Hematopoietic multipotent progenitor cell treated with erythropoietin and hydrocortisone succinate and interleukin-3 and kit ligand, for 4 days (in vitro differentiated cells): ENCODE measurements around the gene CDK17.
A peak's percentile ranks its signal among the peaks of the same experiment; 100 is the strongest.

Source experiments
- DNase-seq: peaks from one replicate; pipeline ENCODE4 v3.0.0-alpha.2; 2015

CDK17 gene

DNA sequence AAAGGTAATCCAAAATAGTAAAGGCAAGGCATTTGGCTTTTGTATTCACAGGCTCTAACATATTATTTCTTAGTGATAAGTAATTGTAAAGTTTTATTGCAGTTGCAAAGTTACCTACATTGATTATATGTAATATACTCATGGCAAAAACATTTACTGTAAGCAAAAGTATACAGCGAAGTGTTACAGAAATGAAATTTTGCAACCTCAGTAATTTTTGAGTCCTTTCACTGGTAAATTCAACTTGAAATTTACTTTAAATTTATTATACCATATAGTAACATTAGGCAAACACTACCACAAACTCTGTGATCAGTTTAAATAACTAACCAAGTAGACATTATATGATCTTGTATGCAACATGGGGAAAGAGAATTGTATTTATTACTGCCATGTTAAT lies 89.0 kb downstream of the CDK17 start:
- DNase-seq = no peak

GRCh38 chr12:96310067-96310466 lies 90.2 kb downstream of the CDK17 start:
- DNase-seq = no peak

GRCh38 chr12:96308881-96309280 lies 91.4 kb downstream of the CDK17 start:
- DNase-seq = no peak

- DNase-seq = no peak
These were observed 94.6 kb downstream of the CDK17 start for GRCh38 chr12:96305665-96306064.

DNA sequence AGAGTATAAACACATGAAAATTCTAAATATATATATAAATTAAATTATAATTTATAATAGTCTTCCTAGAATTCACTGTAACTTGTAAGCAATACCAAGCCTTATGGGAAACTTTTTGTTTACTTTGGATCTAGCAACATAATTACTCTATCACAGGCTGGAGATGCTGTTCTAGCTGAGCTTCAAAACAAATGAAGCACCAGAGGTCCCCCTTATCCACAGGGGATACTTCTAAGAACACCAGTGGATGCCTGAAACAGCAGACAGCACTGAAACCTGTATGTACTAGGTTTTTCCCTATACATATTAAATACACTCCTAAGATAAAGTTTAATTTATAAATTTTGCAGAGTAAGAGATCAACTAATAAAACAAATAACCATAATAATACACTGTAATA lies 96.6 kb downstream of the CDK17 start:
- peak; percentile 15 for DNase-seq

DNA sequence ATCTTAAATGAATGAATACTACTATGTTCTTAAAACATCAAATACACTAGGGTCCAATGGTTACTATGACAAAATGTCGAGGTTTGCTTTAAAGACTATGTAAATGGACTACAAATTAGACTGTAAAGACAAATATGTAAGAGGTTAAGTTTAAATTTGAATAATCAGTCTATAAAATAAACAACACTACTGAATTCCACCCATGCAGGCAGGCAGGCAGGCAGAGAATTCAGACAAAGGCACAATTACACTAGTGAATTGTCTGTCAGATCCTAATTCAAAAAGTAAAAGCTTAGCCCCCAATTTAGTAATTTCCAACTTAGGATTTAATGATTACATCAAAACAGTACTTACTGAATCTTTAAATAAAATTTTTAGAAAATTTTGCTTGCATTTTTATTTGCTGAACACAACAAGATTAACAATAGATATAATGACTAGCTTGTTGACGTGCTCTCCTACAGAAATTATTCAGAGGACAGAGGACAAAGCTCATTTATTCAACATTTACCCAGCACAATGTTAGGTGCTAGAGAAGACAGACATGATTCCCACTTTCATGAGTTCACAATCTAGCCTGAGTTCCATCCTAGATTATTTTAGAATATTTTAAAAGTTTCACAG lies 97.4 kb downstream of the CDK17 start:
- DNase-seq = no peak

- DNase-seq = no peak
These were observed 98.5 kb downstream of the CDK17 start for GRCh38 chr12:96301732-96302131.

GRCh38 chr12:96300064-96300463 lies 100.2 kb downstream of the CDK17 start:
- no peak for DNase-seq

DNA sequence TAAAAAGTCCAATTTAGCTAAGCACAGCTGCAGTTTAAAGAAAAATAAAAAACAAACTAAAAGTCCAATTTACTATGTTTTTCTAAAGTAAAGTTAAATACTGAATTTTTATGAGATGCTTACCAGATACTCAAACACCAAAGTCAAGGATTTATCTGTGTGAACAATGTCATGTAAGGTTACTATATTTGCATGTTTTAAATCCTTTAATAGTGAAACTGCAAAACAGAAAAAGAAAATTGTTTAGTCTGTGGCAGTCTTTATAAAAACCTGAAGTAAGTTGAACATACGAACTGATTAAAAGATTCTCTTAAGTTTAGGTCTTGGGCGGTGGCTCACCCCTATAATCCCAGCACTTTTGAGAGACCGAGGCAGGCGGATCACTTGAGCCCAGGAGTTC lies 102.7 kb downstream of the CDK17 start:
- DNase-seq = no peak

GRCh38 chr12:96295532-96296160 lies 104.6 kb downstream of the CDK17 start:
- DNase-seq = no peak

DNA sequence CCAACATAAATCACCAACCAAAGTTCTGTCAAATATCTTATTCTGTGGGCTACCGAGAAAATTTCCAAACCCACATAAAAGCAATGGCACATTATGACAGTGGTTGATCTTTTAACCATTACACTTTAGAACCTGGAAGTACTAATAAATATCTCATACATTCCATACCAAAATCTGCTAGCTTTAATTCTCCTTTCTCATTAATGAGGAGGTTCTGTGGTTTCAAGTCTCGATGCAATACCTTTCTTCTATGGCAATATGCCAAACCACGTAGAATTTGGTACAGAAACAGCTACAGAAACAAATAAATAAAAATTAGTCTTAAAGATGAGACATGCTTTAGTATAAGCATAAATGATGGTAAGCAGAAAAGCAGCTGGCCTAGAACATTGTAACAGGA lies 105.4 kb downstream of the CDK17 start:
- DNase-seq = peak; percentile 48

DNA sequence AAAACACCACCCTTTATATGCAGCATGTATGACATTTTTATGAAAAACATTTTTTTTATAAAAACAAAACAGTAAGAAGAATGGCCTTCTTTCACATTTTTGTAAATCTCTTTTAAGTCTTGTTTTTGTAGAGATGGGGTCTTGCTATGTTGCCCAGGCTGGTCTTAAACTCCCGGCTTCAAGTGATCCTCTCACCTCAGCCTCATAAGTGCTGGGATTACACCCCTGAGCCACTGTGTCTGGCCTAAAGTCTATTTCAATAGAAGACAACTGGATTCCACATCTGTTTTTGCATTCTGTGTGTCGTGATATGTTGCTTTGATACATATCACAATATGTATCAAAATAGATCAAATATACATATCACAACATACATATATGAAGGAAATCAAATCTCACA lies 107.1 kb downstream of the CDK17 start:
- DNase-seq = no peak

- no peak for DNase-seq
These were observed 111.2 kb downstream of the CDK17 start for GRCh38 chr12:96289067-96289466.

- DNase-seq = no peak
These were observed 115.1 kb downstream of the CDK17 start for GRCh38 chr12:96285158-96285557.

- no peak for DNase-seq
These were observed 125.9 kb downstream of the CDK17 start for GRCh38 chr12:96274331-96274730.

- no peak for DNase-seq
These were observed 128.6 kb downstream of the CDK17 start for GRCh38 chr12:96271469-96272199.

GRCh38 chr12:96266238-96266637 lies 134.0 kb downstream of the CDK17 start:
- DNase-seq = no peak

DNA sequence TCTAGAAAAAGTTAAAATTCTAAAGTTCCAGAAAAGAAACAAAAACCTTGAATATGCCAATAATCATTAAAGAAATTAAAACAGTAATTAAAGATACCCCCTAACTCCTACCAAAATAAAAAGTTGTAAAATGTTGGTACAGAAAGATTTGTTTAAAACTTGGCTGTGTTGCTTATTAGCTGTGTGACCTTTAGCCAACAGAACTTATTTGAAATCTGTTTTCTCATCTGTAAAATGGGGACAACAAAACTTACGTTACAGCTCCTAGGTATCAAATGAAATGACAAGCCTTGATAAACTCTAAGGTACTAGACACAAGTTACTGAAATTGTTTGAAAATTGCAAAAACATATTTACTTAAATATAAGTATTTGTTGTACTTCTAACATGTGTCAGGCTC lies 134.4 kb downstream of the CDK17 start:
- no peak for DNase-seq

DNA sequence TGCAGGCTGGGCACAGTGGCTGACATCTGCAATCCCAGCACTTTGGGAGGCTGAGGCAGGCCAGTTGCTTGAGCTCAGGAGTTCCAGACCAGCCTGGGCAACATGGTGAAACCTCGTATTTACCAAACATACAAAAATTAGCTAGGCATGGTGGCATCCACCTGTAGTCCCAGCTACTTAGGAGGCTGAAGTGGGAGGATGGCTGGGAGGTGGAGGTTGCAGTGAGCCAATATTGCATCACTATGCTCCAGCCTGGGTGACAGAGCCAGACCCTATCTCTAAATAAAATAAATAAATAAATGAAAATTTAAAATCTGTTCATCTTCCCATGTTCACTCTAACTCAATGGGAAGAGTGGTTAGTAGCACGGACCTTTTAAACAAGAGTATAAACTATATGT lies 134.8 kb downstream of the CDK17 start:
- DNase-seq = no peak

DNA sequence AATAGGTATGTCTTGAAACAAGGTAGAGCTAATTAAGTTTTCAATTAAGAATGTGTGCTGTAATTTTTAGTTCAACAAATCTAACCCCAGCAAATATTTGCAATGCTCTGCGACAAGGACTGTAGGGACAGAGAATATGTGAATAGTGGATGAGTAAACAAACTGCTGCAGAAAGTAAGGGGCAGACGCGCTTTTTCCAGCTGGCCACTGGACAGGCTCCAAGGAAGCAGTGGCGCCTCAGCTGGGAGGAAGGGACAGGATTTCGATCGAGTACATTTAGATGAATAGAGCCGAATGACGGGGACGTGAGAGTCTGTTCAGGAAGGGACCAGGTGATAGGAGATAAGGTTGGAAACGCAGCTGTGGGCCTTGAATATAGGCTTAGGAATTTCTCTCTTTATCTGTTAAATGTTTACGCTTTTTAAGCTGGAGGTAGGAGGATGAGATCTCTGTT lies 136.8 kb downstream of the CDK17 start:
- DNase-seq = no peak

DNA sequence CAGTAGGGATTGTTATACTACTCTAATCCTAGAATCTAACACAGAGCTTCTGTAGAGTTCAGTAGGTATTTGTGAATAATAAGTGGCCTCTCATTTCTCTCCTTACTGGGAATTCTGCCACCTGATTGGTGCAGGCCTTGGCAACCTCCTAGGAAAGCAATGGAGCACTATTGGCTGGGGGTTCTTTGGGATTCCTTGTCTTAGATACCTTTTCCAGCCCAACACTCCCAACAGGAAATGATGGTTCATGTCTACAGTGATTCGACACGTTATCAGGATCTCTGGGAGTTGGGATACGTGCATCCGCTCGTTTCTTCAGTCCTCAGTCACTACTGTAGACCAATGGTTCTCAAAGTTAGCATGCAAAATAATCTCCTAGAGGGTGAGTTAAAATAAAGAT lies 138.7 kb downstream of the CDK17 start:
- no peak for DNase-seq

DNA sequence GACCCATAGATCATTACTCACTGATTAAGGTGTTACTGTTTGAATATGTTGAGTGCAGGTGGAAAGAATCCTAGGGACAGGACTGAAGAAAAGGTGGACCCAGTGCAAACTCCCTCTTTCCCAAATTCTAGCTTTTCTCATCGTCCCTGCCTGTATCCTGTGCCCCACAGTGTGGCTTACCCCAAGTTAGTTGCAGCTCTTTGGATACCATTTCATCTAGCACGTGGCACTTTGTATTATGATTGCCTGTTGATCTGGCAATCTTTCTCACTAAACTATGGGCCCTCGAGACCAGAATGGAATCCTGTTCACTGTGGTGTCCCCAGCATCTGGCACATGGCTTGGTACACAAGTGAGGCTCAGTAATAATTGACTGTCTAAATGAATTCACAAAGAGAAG lies 139.6 kb downstream of the CDK17 start:
- no peak for DNase-seq

- no peak for DNase-seq
These were observed 140.0 kb downstream of the CDK17 start for GRCh38 chr12:96260231-96260630.
